Glutamatergic neuron (in vitro differentiated cells): ENCODE measurements around the gene RSL24D1. TPM values are rescaled to one million over a fixed set of nuclear protein-coding genes. Genes with fewer than 3 reads are reported as not detected.
A peak's percentile ranks its signal among the peaks of the same experiment; 100 is the strongest.

ENCODE experiments used
- DNase-seq: peaks from one replicate; pipeline ENCODE4 v3.0.0; 2022
- H3K27ac Mint-ChIP-seq: one replicate; pipeline ENCODE4 v1.8.0; 2020; ENCODE audit warnings: mild to moderate bottlenecking, mixed read lengths, inconsistent platforms; ENCODE audit not compliant: unreplicated experiment
- H3K27me3 Mint-ChIP-seq: one replicate; pipeline ENCODE4 v1.8.0; 2020; ENCODE audit warnings: mild to moderate bottlenecking, moderate library complexity, mixed read lengths, inconsistent platforms; ENCODE audit not compliant: unreplicated experiment
- H3K36me3 Mint-ChIP-seq: one replicate; pipeline ENCODE4 v1.8.0; 2020; ENCODE audit warnings: mild to moderate bottlenecking, mixed read lengths, inconsistent platforms; ENCODE audit not compliant: unreplicated experiment
- H3K4me1 Mint-ChIP-seq: one replicate; pipeline ENCODE4 v1.8.0; 2020; ENCODE audit warnings: mild to moderate bottlenecking, low read depth, mixed read lengths, inconsistent platforms; ENCODE audit not compliant: unreplicated experiment
- H3K4me3 Mint-ChIP-seq: one replicate; pipeline ENCODE4 v1.8.0; 2020; ENCODE audit warnings: mild to moderate bottlenecking, mixed read lengths, inconsistent platforms; ENCODE audit not compliant: unreplicated experiment
- H3K9me3 Mint-ChIP-seq: one replicate; pipeline ENCODE4 v1.8.0; 2020; ENCODE audit warnings: mild to moderate bottlenecking, moderate library complexity, mixed read lengths, inconsistent platforms; ENCODE audit not compliant: unreplicated experiment
- CTCF ChIP-seq: fragments of 200-600 bp; sonication (generic); IDR thresholded peaks from one replicate; pipeline ENCODE4 v1.5.0; 2021; ENCODE audit not compliant: partially characterized antibody, unreplicated experiment
- total RNA-seq: library from RNA; stranded (reverse); fragmentation: NEBNext Ultra II Directional; extraction: Animal tissue kit (Norgen Biotek cat#: 25700); gene quantifications from one replicate; pipeline ENCODE4 v1.2.1, GENCODE V29; 2021; ENCODE audit not compliant: unreplicated experiment

Gene RSL24D1
- total RNA-seq, 1 donor from 2014 or later, result 77.4 TPM

- H3K9me3 Mint-ChIP-seq, result no peaks in the 10 kb centered on the region
- H3K27me3 Mint-ChIP-seq, result no peaks in the 10 kb centered on the region
- H3K27ac Mint-ChIP-seq, result no peak overlapping the region
- no peaks in the 10 kb centered on the region for H3K36me3 Mint-ChIP-seq
- DNase-seq, result no peak
- no peak for TF ChIP-seq CTCF
- H3K4me3 Mint-ChIP-seq, result no peak overlapping the region
- H3K4me1 Mint-ChIP-seq, result no peaks in the 10 kb centered on the region
Measured at GRCh38 chr15:55220606-55221005, 23.9 kb upstream of the RSL24D1 start.

DNA sequence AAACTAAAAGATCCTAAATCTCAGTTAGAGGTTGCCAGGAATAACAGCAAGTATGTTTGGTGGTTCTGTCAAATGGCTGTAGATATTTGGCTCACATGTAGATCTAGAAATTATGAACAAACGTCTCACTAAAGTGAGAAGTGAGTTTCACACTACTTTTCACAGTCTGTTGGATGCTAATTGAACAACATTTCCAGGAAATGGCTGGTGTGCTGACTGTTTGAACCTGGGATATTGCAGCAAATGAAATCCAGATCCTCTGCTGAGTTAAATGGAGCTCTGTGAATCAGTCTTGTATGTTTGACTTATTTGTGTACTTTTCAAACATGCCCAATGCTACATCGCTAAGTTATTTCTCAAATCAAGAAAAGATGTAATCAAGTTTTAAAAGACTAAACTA is 21.3 kb upstream of the RSL24D1 start:
- Mint-ChIP-seq H3K36me3 (no peaks in the 10 kb centered on the region), H3K9me3 (no peaks in the 10 kb centered on the region), H3K4me3 (no peak overlapping the region), H3K27me3 (no peaks in the 10 kb centered on the region), H3K27ac (no peak overlapping the region), H3K4me1 (no peaks in the 10 kb centered on the region)
- TF ChIP-seq CTCF, result no peak
- DNase-seq, result no peak

- no peaks in the 10 kb centered on the region for H3K36me3 Mint-ChIP-seq
- H3K27me3 Mint-ChIP-seq, result peaks cover 2% of the 10 kb centered on the region
- H3K9me3 Mint-ChIP-seq, result no peaks in the 10 kb centered on the region
- no peak overlapping the region for H3K4me3 Mint-ChIP-seq
- DNase-seq, result no peak
- H3K4me1 Mint-ChIP-seq, result no peaks in the 10 kb centered on the region
- no peak overlapping the region for H3K27ac Mint-ChIP-seq
- TF ChIP-seq CTCF, result no peak
Measured at GRCh38 chr15:55204464-55204863, 7.7 kb upstream of the RSL24D1 start.

GRCh38 chr15:55202206-55202605 is 5.5 kb upstream of the RSL24D1 start:
- no peak for TF ChIP-seq CTCF
- DNase-seq, result no peak
- H3K9me3 Mint-ChIP-seq, result no peaks in the 10 kb centered on the region
- H3K27ac Mint-ChIP-seq, result no peak overlapping the region
- no peaks in the 10 kb centered on the region for H3K27me3 Mint-ChIP-seq
- H3K4me1 Mint-ChIP-seq, result no peaks in the 10 kb centered on the region
- H3K36me3 Mint-ChIP-seq, result no peaks in the 10 kb centered on the region
- no peak overlapping the region for H3K4me3 Mint-ChIP-seq

DNA sequence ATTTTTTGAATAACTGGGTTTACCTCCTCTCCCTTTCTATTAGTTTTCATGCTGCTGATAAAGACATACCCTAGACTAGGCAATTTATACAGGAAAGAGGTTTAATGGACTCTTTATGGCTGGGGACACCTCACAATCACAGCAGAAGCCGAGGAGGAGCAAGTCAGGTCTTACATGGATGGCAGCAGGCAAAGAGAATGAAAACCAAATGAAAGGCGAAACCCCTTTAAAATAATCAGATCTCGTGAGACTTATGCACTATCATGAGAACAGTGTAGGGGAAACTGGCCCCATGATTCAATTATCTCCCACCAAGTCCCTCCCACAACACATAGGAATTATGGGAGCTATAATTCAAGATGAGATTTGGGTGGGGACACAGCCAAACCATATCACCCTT is 2.0 kb upstream of the RSL24D1 start:
- no peak for TF ChIP-seq CTCF
- H3K4me3 Mint-ChIP-seq, result peak overlapping the region; percentile 24

More for the DNA sequence above, 2.0 kb upstream of the RSL24D1 start:
- no peaks in the 10 kb centered on the region for H3K9me3 Mint-ChIP-seq
- no peaks in the 10 kb centered on the region for H3K4me1 Mint-ChIP-seq
- DNase-seq, result no peak
- H3K27ac Mint-ChIP-seq, result no peak overlapping the region
- no peaks in the 10 kb centered on the region for H3K27me3 Mint-ChIP-seq
- no peaks in the 10 kb centered on the region for H3K36me3 Mint-ChIP-seq
